Measurements from ENCODE around the gene TAF13. TPM values are rescaled to one million over a fixed set of nuclear protein-coding genes. Genes with fewer than 3 reads are reported as not detected.

TAF13 gene
- total and polyA plus RNA-seq, 9 of the 15 experiments (the other 6 are each of a cell fraction or from before 2014, with no cell fraction given) = 14.9 to 77.2 (median 38.7) TPM

DNA sequence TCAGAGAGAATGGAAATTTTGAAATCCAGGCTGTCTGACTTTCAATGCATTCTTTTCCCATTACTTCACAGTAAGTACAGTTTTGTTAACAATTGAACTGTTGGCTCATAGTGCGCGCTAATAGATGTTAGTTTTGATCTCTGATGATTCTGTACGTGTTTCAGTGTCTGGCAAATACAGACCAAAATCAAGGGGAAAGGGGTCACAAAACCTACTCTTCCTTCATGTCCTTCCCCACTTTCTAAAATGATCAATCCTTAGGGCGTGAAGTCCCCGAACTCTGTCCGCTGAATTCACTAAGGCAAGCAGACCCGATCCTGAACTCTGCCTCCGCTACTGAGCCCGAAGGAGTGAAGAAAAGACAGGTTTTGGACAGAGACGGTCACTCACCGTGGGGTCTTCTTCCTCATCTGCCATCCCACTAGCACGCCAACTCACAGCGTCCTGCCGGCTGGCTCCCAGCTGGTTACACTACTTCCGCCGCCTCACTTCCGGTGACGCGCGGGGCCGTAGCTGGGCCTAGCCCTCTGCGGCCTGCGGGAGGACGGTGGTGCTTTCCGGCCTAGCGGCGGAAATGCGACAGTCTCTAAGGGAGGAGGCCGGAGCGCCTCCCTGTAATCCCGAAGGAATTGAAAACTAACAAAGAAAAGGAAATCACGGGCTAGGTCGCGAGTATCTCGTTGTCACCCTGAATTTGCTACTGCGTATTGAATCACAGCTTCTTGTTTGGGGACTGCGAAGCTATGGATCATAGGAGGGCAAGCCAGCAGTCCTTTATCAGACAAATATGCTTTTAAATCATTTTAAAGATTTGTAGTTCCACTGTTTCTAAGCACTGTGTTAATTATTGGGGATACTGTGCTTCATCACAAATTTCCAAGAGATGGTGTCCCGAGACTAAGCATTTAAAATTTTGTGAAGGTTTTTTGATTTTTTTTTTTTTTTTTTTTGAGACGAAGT is at the start of gene TAF13 (continued):
- peak; percentile 2; the same call in 1 of the 2 replicates for TF ChIP-seq TEAD4 (IDR thresholded peaks at IDR 0.05; ENCODE audit: low read length)
- TF ChIP-seq TEAD4 (CRISPR knock-in tag; IDR thresholded peaks at IDR 0.05; ENCODE audit: borderline replicate concordance) = no peak
- TF ChIP-seq GTF2E2 (tag; IDR thresholded peaks at IDR 0.05) = peak; percentile 94; the same call in 1 of the 2 replicates
- TF ChIP-seq LARP7 (IDR thresholded peaks at IDR 0.05) = peak; percentile 71; the same call in 1 of the 2 replicates
- TF ChIP-seq PCBP2 (IDR thresholded peaks at IDR 0.05; ENCODE audit: low read depth, low read length, poor library complexity, severe bottlenecking) = no peak
- TF ChIP-seq XRCC3 (IDR thresholded peaks at IDR 0.05) = no peak
- peak; percentile 100 for TF ChIP-seq DACH1 (IDR thresholded peaks at IDR 0.05; ENCODE audit: partially characterized antibody)
- TF ChIP-seq NFYB (IDR thresholded peaks at IDR 0.05; ENCODE audit: extremely low read depth, insufficient read length) = no peak
- no peak for TF ChIP-seq PURB (CRISPR knock-in tag; IDR thresholded peaks at IDR 0.05; ENCODE audit: low read depth)
- TF ChIP-seq RBM14 (IDR thresholded peaks at IDR 0.05; ENCODE audit: borderline replicate concordance, insufficient read depth, low read depth, low read length) = no peak
- no peak for TF ChIP-seq ATF2 (CRISPR knock-in tag; IDR thresholded peaks at IDR 0.05)
- TF ChIP-seq HOXB6 (CRISPR knock-in tag; IDR thresholded peaks at IDR 0.05; ENCODE audit: borderline replicate concordance) = no peak
- no peak for TF ChIP-seq DLX4 (CRISPR knock-in tag; IDR thresholded peaks at IDR 0.05)
- no peak for TF ChIP-seq SRSF9 (IDR thresholded peaks at IDR 0.05; ENCODE audit: borderline replicate concordance, low read depth, low read length)
- TF ChIP-seq FOXK2 (conservative IDR thresholded peaks at IDR 0.05 in 1 of 2, IDR thresholded peaks at IDR 0.05 in 1 of 2; ENCODE audit: low read depth in 2 of 2) = peak; percentile 75 to 85
- peak; percentile 59; the same call in 1 of the 2 replicates for TF ChIP-seq ZBTB9 (CRISPR knock-in tag; IDR thresholded peaks at IDR 0.05)
- TF ChIP-seq ZNF280A (IDR thresholded peaks at IDR 0.05; ENCODE audit: low read depth, partially characterized antibody) = no peak
- no peak for TF ChIP-seq USF2 (CRISPR knock-in tag; IDR thresholded peaks at IDR 0.05)
- TF ChIP-seq CBFA2T2 (conservative IDR thresholded peaks at IDR 0.05) = no peak
- no peak for TF ChIP-seq ZNF143 (CRISPR knock-in tag; IDR thresholded peaks at IDR 0.05)
- peak; percentile 81 for TF ChIP-seq JUND (IDR thresholded peaks at IDR 0.05; ENCODE audit: borderline replicate concordance, low read depth, low read length)
- peak; percentile 69; the same call in 2 of the 3 replicates for TF ChIP-seq JUND (tag; IDR thresholded peaks at IDR 0.05; ENCODE audit: borderline replicate concordance, low read depth, low read length)
